PFSK-1 (cell line): ENCODE measurements around the gene DLGAP1.

ENCODE experiments used
- FOXP2 ChIP-seq: optimal IDR thresholded peaks from 2 replicates; pipeline ENCODE3; 2011; ENCODE audit warnings: borderline replicate concordance, control low read depth, inconsistent platforms; ENCODE audit not compliant: insufficient read depth; ENCODE audit errors: extremely low read length, extremely low read depth
- POLR2AphosphoS5 ChIP-seq: IDR thresholded peaks from 2 replicates; pipeline ENCODE4 v1.6.1; 2012; ENCODE audit warnings: low read depth, mild to moderate bottlenecking, control low read depth, low read length, moderate library complexity
- REST ChIP-seq, 2 experiments: IDR thresholded peaks; 2 replicates each; pipeline versions ENCODE4 v1.6.1 to v1.8.0; 2011 to 2012; ENCODE audit warnings: low read depth in 2 of 2, low read length in 2 of 2, control low read depth in 1 of 2, inconsistent platforms in 1 of 2, mild to moderate bottlenecking in 1 of 2, moderate library complexity in 1 of 2; ENCODE audit not compliant: insufficient read depth in 1 of 2
- SIN3A ChIP-seq: IDR thresholded peaks from 2 replicates; pipeline ENCODE4 v1.6.1; 2012; ENCODE audit warnings: mild to moderate bottlenecking, low read length, moderate library complexity, borderline replicate concordance; ENCODE audit not compliant: insufficient read depth
- TAF1 ChIP-seq: IDR thresholded peaks from 2 replicates; pipeline ENCODE4 v1.6.1; 2012; ENCODE audit warnings: low read length, control low read depth, borderline replicate concordance; ENCODE audit not compliant: insufficient read depth

GRCh38 chr18:4333043-4333442, 122.1 kb downstream of the DLGAP1 start:
- TF ChIP-seq POLR2AphosphoS5: no peak
- TF ChIP-seq REST (IDR thresholded peaks at IDR 0.05; ENCODE audit: insufficient read depth in 1 of 2, low read depth in 2 of 2, low read length in 2 of 2): no peak
- TF ChIP-seq SIN3A: no peak
- TF ChIP-seq FOXP2: no peak
- TF ChIP-seq TAF1: no peak
